ENCODE measurements around the gene TP53.

TP53 gene

DNA sequence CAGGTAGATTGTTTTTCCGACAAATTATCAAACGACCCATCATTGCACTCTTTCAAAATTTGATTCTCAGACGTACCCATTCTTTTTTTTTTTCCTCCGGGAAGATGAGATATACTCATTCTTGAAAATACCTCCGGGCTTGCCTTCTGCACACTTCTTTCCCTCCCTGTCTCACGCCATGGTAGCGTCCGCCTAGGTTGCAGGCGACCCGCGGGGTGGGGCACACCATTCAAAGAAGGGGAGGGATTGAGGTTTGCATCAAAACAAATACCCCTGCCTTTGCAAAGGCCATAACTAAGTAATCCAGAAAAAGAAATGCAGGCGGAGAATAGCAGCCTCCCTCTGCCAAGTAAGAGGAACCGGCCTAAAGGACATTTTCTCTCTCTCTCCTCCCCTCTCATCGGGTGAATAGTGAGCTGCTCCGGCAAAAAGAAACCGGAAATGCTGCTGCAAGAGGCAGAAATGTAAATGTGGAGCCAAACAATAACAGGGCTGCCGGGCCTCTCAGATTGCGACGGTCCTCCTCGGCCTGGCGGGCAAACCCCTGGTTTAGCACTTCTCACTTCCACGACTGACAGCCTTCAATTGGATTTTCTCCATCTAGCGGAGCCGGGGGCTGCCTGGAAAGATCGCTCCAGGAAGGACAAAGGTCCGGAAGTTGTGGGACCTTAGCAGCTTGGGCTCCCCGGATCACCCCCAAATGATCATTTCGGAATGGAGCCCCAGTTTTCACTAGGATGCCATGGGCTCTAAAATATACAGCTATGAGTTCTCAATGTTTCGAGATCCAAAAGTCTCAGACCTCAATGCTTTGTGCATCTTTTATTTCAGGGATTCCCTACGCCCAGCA, 843 bp downstream of the TP53 start (continued):
- TF ChIP-seq, protein P1, sequence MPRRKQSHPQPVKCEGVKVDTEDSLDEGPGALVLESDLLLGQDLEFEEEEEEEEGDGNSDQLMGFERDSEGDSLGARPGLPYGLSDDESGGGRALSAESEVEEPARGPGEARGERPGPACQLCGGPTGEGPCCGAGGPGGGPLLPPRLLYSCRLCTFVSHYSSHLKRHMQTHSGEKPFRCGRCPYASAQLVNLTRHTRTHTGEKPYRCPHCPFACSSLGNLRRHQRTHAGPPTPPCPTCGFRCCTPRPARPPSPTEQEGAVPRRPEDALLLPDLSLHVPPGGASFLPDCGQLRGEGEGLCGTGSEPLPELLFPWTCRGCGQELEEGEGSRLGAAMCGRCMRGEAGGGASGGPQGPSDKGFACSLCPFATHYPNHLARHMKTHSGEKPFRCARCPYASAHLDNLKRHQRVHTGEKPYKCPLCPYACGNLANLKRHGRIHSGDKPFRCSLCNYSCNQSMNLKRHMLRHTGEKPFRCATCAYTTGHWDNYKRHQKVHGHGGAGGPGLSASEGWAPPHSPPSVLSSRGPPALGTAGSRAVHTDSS (tag by site-specific recombination; IDR thresholded peaks at IDR 0.05): no peak
- TF ChIP-seq ZNF501 (tag by site-specific recombination; IDR thresholded peaks at IDR 0.05): peak; percentile 8; the same call in 1 of the 2 replicates
- TF ChIP-seq ZNF248 (tag by site-specific recombination; IDR thresholded peaks at IDR 0.05): no peak
- TF ChIP-seq, protein P2, sequence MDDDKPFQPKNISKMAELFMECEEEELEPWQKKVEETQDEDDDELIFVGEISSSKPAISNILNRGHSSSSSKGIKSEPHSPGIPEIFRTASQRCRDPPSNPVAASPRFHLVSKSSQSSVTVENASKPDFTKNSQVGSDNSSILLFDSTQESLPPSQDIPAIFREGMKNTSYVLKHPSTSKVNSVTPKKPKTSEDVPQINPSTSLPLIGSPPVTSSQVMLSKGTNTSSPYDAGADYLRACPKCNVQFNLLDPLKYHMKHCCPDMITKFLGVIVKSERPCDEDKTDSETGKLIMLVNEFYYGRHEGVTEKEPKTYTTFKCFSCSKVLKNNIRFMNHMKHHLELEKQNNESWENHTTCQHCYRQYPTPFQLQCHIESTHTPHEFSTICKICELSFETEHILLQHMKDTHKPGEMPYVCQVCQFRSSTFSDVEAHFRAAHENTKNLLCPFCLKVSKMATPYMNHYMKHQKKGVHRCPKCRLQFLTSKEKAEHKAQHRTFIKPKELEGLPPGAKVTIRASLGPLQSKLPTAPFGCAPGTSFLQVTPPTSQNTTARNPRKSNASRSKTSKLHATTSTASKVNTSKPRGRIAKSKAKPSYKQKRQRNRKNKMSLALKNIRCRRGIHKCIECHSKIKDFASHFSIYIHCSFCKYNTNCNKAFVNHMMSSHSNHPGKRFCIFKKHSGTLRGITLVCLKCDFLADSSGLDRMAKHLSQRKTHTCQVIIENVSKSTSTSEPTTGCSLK (tag by site-specific recombination; IDR thresholded peaks at IDR 0.05): no peak
- TF ChIP-seq ZNF146 (tag by site-specific recombination; IDR thresholded peaks at IDR 0.05): no peak
- TF ChIP-seq ZNF138 (tag by site-specific recombination; IDR thresholded peaks at IDR 0.05; ENCODE audit: borderline replicate concordance): no peak
- TF ChIP-seq KLF16 (tag by site-specific recombination; IDR thresholded peaks at IDR 0.05): peak; percentile 16; the same call in 1 of the 2 replicates
- TF ChIP-seq ZNF521 (tag by site-specific recombination; IDR thresholded peaks at IDR 0.05): no peak
- TF ChIP-seq SP7 (tag by site-specific recombination; IDR thresholded peaks at IDR 0.05): 0 out of 2 replicates have a peak, but pooled peaks have one; percentile 17
- no peak for TF ChIP-seq YY2 (tag by site-specific recombination; IDR thresholded peaks at IDR 0.05)
- TF ChIP-seq ZNF394 (tag by site-specific recombination; IDR thresholded peaks at IDR 0.05; ENCODE audit: borderline replicate concordance): no peak
- no peak for TF ChIP-seq ZNF157 (tag by site-specific recombination; IDR thresholded peaks at IDR 0.05)
- no peak for TF ChIP-seq ZNF837 (tag by site-specific recombination; IDR thresholded peaks at IDR 0.05)
- TF ChIP-seq, protein P3, sequence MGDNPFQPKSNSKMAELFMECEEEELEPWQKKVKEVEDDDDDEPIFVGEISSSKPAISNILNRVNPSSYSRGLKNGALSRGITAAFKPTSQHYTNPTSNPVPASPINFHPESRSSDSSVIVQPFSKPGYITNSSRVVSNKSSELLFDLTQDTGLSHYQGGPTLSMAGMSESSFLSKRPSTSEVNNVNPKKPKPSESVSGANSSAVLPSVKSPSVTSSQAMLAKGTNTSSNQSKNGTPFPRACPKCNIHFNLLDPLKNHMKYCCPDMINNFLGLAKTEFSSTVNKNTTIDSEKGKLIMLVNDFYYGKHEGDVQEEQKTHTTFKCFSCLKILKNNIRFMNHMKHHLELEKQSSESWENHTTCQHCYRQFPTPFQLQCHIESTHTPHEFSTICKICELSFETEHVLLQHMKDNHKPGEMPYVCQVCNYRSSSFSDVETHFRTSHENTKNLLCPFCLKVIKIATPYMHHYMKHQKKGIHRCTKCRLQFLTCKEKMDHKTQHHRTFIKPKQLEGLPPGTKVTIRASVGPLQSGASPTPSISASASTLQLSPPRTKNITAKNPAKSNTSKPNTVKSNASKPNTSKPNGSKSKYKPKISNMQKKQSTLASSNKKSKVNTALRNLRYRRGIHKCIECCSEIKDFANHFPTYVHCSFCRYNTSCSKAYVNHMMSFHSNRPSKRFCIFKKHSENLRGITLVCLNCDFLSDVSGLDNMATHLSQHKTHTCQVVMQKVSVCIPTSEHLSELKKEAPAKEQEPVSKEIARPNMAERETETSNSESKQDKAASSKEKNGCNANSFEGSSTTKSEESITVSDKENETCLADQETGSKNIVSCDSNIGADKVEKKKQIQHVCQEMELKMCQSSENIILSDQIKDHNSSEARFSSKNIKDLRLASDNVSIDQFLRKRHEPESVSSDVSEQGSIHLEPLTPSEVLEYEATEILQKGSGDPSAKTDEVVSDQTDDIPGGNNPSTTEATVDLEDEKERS (tag by site-specific recombination; IDR thresholded peaks at IDR 0.05): no peak
- no peak for TF ChIP-seq ZNF670 (tag by site-specific recombination; IDR thresholded peaks at IDR 0.05; ENCODE audit: low read depth)
- no peak for TF ChIP-seq ZNF133 (tag by site-specific recombination; IDR thresholded peaks at IDR 0.05)
- TF ChIP-seq WT1 (tag by site-specific recombination; IDR thresholded peaks at IDR 0.05): no peak
- TF ChIP-seq SP2 (tag by site-specific recombination; IDR thresholded peaks at IDR 0.05): peak; percentile 56; the same call in 1 of the 2 replicates
- TF ChIP-seq ZBTB8A (tag by site-specific recombination; IDR thresholded peaks at IDR 0.05): peak; percentile 46
- no peak for TF ChIP-seq ZNF350 (tag by site-specific recombination; IDR thresholded peaks at IDR 0.05)
- TF ChIP-seq, protein P4, sequence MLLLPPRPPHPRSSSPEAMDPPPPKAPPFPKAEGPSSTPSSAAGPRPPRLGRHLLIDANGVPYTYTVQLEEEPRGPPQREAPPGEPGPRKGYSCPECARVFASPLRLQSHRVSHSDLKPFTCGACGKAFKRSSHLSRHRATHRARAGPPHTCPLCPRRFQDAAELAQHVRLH (tag by site-specific recombination; IDR thresholded peaks at IDR 0.05): peak; percentile 91
- TF ChIP-seq ZNF843 (tag by site-specific recombination; IDR thresholded peaks at IDR 0.05): no peak
- no peak for TF ChIP-seq ZNF423 (tag by site-specific recombination; IDR thresholded peaks at IDR 0.05)
- TF ChIP-seq, protein P5, sequence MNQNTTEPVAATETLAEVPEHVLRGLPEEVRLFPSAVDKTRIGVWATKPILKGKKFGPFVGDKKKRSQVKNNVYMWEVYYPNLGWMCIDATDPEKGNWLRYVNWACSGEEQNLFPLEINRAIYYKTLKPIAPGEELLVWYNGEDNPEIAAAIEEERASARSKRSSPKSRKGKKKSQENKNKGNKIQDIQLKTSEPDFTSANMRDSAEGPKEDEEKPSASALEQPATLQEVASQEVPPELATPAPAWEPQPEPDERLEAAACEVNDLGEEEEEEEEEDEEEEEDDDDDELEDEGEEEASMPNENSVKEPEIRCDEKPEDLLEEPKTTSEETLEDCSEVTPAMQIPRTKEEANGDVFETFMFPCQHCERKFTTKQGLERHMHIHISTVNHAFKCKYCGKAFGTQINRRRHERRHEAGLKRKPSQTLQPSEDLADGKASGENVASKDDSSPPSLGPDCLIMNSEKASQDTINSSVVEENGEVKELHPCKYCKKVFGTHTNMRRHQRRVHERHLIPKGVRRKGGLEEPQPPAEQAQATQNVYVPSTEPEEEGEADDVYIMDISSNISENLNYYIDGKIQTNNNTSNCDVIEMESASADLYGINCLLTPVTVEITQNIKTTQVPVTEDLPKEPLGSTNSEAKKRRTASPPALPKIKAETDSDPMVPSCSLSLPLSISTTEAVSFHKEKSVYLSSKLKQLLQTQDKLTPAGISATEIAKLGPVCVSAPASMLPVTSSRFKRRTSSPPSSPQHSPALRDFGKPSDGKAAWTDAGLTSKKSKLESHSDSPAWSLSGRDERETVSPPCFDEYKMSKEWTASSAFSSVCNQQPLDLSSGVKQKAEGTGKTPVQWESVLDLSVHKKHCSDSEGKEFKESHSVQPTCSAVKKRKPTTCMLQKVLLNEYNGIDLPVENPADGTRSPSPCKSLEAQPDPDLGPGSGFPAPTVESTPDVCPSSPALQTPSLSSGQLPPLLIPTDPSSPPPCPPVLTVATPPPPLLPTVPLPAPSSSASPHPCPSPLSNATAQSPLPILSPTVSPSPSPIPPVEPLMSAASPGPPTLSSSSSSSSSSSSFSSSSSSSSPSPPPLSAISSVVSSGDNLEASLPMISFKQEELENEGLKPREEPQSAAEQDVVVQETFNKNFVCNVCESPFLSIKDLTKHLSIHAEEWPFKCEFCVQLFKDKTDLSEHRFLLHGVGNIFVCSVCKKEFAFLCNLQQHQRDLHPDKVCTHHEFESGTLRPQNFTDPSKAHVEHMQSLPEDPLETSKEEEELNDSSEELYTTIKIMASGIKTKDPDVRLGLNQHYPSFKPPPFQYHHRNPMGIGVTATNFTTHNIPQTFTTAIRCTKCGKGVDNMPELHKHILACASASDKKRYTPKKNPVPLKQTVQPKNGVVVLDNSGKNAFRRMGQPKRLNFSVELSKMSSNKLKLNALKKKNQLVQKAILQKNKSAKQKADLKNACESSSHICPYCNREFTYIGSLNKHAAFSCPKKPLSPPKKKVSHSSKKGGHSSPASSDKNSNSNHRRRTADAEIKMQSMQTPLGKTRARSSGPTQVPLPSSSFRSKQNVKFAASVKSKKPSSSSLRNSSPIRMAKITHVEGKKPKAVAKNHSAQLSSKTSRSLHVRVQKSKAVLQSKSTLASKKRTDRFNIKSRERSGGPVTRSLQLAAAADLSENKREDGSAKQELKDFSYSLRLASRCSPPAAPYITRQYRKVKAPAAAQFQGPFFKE (tag by site-specific recombination; IDR thresholded peaks at IDR 0.05; ENCODE audit: borderline replicate concordance): no peak
- TF ChIP-seq ZNF16 (tag by site-specific recombination; IDR thresholded peaks at IDR 0.05; ENCODE audit: low read depth): no peak
- TF ChIP-seq ZNF544 (tag by site-specific recombination; IDR thresholded peaks at IDR 0.05): no peak
